HepG2 (cell line): ENCODE results near the gene PPP1R1B.
A peak's percentile ranks its signal among the peaks of the same experiment; 100 is the strongest.

Source experiments
- CBFB ChIP-seq: sonication (generic); formaldehyde crosslinking; IDR thresholded peaks from 2 replicates; pipeline ENCODE4 v1.4.0; 2020; ENCODE audit warnings: missing genetic modification reagents
- FOXA3 ChIP-seq: IDR thresholded peaks from 2 replicates; pipeline ENCODE4 v1.6.1; 2016; ENCODE audit warnings: missing genetic modification reagents, missing compliant biosample characterization
- FOXP1 ChIP-seq, 2 experiments: fragments of 450-650 bp in 1 of 2; IDR thresholded peaks; 2 replicates each; pipeline ENCODE4 v1.6.1; 2017 to 2018; ENCODE audit warnings: antibody characterized with exemption in 1 of 2
- GABPA ChIP-seq, 2 experiments: IDR thresholded peaks; 2 replicates each; pipeline ENCODE4 v1.6.1; 2011 to 2016; ENCODE audit warnings: low read depth in 2 of 2, low read length in 1 of 2, missing biosample characterization in 1 of 2, missing genetic modification characterization in 1 of 2
- TF ChIP-seq, protein P1 (sequence below): sonication (generic); formaldehyde crosslinking; IDR thresholded peaks from 2 replicates; pipeline ENCODE4 v1.4.0; 2020; ENCODE audit warnings: missing genetic modification reagents

GRCh38 chr17:39652587-39653315 is 26.0 kb downstream of the PPP1R1B start:
- no peak for TF ChIP-seq FOXP1 (IDR thresholded peaks at IDR 0.05)
- TF ChIP-seq FOXP1 (CRISPR knock-in tag; IDR thresholded peaks at IDR 0.05): 0 out of 2 replicates have a peak, but pooled peaks have one; percentile 24
- TF ChIP-seq FOXA3 (CRISPR knock-in tag): peak; percentile 29; the same call in 1 of the 2 replicates
- peak; percentile 17; the same call in 1 of the 2 replicates for TF ChIP-seq CBFB
- TF ChIP-seq GABPA (IDR thresholded peaks at IDR 0.05; ENCODE audit: low read depth, low read length): no peak
- no peak for TF ChIP-seq GABPA (CRISPR knock-in tag; IDR thresholded peaks at IDR 0.05; ENCODE audit: low read depth)
- TF ChIP-seq, protein P1, sequence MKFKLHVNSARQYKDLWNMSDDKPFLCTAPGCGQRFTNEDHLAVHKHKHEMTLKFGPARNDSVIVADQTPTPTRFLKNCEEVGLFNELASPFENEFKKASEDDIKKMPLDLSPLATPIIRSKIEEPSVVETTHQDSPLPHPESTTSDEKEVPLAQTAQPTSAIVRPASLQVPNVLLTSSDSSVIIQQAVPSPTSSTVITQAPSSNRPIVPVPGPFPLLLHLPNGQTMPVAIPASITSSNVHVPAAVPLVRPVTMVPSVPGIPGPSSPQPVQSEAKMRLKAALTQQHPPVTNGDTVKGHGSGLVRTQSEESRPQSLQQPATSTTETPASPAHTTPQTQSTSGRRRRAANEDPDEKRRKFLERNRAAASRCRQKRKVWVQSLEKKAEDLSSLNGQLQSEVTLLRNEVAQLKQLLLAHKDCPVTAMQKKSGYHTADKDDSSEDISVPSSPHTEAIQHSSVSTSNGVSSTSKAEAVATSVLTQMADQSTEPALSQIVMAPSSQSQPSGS (CRISPR knock-in tag): no peak
